ENCODE measurements around the gene PMP22.
"Not testable (repeated sequence)": the region's sequence is repeated elsewhere in the genome, so short reads cannot be mapped to it uniquely, and the experiment has no call there.

PMP22 gene

GRCh38 chr17:15220785-15221184, 44.3 kb downstream of the PMP22 start:
- Mint-ChIP-seq H3K4me3 (no peak overlapping the region), H3K27ac (no peak overlapping the region), H3K9me3 (no peaks in the 10 kb centered on the region), H3K4me1 (no peaks in the 10 kb centered on the region), H3K36me3 (no peaks in the 10 kb centered on the region), H3K27me3 (no peaks in the 10 kb centered on the region)
- ATAC-seq: no peak

GRCh38 chr17:15216481-15216880, 48.6 kb downstream of the PMP22 start:
- no peaks in the 10 kb centered on the region for H3K9me3 Mint-ChIP-seq
- ATAC-seq: no peak
- H3K4me3 Mint-ChIP-seq: no peak overlapping the region
- no peak overlapping the region for H3K27ac Mint-ChIP-seq
- no peaks in the 10 kb centered on the region for H3K4me1 Mint-ChIP-seq
- no peaks in the 10 kb centered on the region for H3K27me3 Mint-ChIP-seq
- no peaks in the 10 kb centered on the region for H3K36me3 Mint-ChIP-seq

- no peak overlapping the region for H3K4me3 Mint-ChIP-seq
- no peaks in the 10 kb centered on the region for H3K27me3 Mint-ChIP-seq
- ATAC-seq: no peak
- no peaks in the 10 kb centered on the region for H3K4me1 Mint-ChIP-seq
- H3K27ac Mint-ChIP-seq: no peak overlapping the region
- H3K36me3 Mint-ChIP-seq: no peaks in the 10 kb centered on the region
- no peaks in the 10 kb centered on the region for H3K9me3 Mint-ChIP-seq
Observed at GRCh38 chr17:15213381-15214087, 51.6 kb downstream of the PMP22 start.

- ATAC-seq: no peak
- Mint-ChIP-seq H3K27me3 (no peaks in the 10 kb centered on the region), H3K9me3 (peaks cover 3% of the 10 kb centered on the region), H3K4me3 (no peak overlapping the region), H3K36me3 (no peaks in the 10 kb centered on the region), H3K27ac (no peak overlapping the region), H3K4me1 (no peaks in the 10 kb centered on the region)
Observed at GRCh38 chr17:15210247-15210646, 54.9 kb downstream of the PMP22 start.

GRCh38 chr17:15203062-15203461, 62.1 kb downstream of the PMP22 start:
- ATAC-seq, H3K4me1 Mint-ChIP-seq, H3K4me3 Mint-ChIP-seq, H3K27ac Mint-ChIP-seq, H3K36me3 Mint-ChIP-seq, H3K27me3 Mint-ChIP-seq: not testable (repeated sequence)
- peaks cover 18% of the 10 kb centered on the region for H3K9me3 Mint-ChIP-seq

GRCh38 chr17:15200574-15200973, 64.6 kb downstream of the PMP22 start:
- Mint-ChIP-seq H3K27me3 (peaks cover 17% of the 10 kb centered on the region), H3K9me3 (peaks cover 24% of the 10 kb centered on the region)
- not testable (repeated sequence) for H3K27ac Mint-ChIP-seq, H3K4me1 Mint-ChIP-seq, ATAC-seq, H3K36me3 Mint-ChIP-seq, H3K4me3 Mint-ChIP-seq

GRCh38 chr17:15197229-15197628, 67.9 kb downstream of the PMP22 start:
- H3K27me3 Mint-ChIP-seq: peaks cover 20% of the 10 kb centered on the region
- H3K4me3 Mint-ChIP-seq: no peak overlapping the region
- H3K9me3 Mint-ChIP-seq: peaks cover 21% of the 10 kb centered on the region
- ATAC-seq: no peak
- no peak overlapping the region for H3K27ac Mint-ChIP-seq
- peaks cover 5% of the 10 kb centered on the region for H3K36me3 Mint-ChIP-seq
- H3K4me1 Mint-ChIP-seq: no peaks in the 10 kb centered on the region

GRCh38 chr17:15194859-15195277, 70.3 kb downstream of the PMP22 start:
- Mint-ChIP-seq H3K36me3 (peaks cover 4% of the 10 kb centered on the region), H3K4me3 (no peak overlapping the region), H3K4me1 (no peaks in the 10 kb centered on the region), H3K27ac (no peak overlapping the region), H3K27me3 (peaks cover 20% of the 10 kb centered on the region), H3K9me3 (peaks cover 12% of the 10 kb centered on the region)
- ATAC-seq: no peak

- Mint-ChIP-seq H3K27ac (no peak overlapping the region), H3K4me1 (no peaks in the 10 kb centered on the region), H3K36me3 (no peaks in the 10 kb centered on the region), H3K4me3 (no peak overlapping the region), H3K9me3 (no peaks in the 10 kb centered on the region), H3K27me3 (no peaks in the 10 kb centered on the region)
- ATAC-seq: no peak
Observed at GRCh38 chr17:15185625-15185991, 79.5 kb downstream of the PMP22 start.

- Mint-ChIP-seq H3K9me3 (no peaks in the 10 kb centered on the region), H3K27me3 (no peaks in the 10 kb centered on the region), H3K4me1 (no peaks in the 10 kb centered on the region), H3K36me3 (no peaks in the 10 kb centered on the region), H3K27ac (no peak overlapping the region), H3K4me3 (no peak overlapping the region)
- no peak for ATAC-seq
Observed at GRCh38 chr17:15184872-15185624, 80.1 kb downstream of the PMP22 start.

GRCh38 chr17:15181816-15182215, 83.3 kb downstream of the PMP22 start:
- H3K9me3 Mint-ChIP-seq: no peaks in the 10 kb centered on the region
- no peak for ATAC-seq
- H3K27me3 Mint-ChIP-seq: no peaks in the 10 kb centered on the region
- H3K27ac Mint-ChIP-seq: no peak overlapping the region
- no peak overlapping the region for H3K4me3 Mint-ChIP-seq
- no peaks in the 10 kb centered on the region for H3K4me1 Mint-ChIP-seq
- no peaks in the 10 kb centered on the region for H3K36me3 Mint-ChIP-seq

- ATAC-seq: no peak
Observed at GRCh38 chr17:15181333-15181732, 83.8 kb downstream of the PMP22 start.

GRCh38 chr17:15180121-15180561, 85.0 kb downstream of the PMP22 start:
- H3K9me3 Mint-ChIP-seq: no peaks in the 10 kb centered on the region
- H3K4me1 Mint-ChIP-seq: no peaks in the 10 kb centered on the region
- no peak for ATAC-seq
- H3K4me3 Mint-ChIP-seq: no peak overlapping the region
- no peak overlapping the region for H3K27ac Mint-ChIP-seq
- H3K27me3 Mint-ChIP-seq: peaks cover 8% of the 10 kb centered on the region
- no peaks in the 10 kb centered on the region for H3K36me3 Mint-ChIP-seq

More at GRCh38 chr17:15181333-15181732, 83.8 kb downstream of the PMP22 start:
- Mint-ChIP-seq H3K27me3 (no peaks in the 10 kb centered on the region), H3K27ac (no peak overlapping the region), H3K4me1 (no peaks in the 10 kb centered on the region), H3K36me3 (no peaks in the 10 kb centered on the region), H3K4me3 (no peak overlapping the region), H3K9me3 (no peaks in the 10 kb centered on the region)
